GM19238 (cell line): ENCODE measurements around the gene CYB5R3.
"Not testable (repeated sequence)": the region's sequence is repeated elsewhere in the genome, so short reads cannot be mapped to it uniquely, and the experiment has no call there.

Experiments
- DNase-seq: peaks from one replicate; pipeline ENCODE4 v3.0.0; 2011; ENCODE audit warnings: low spot score; ENCODE audit not compliant: insufficient read length

Gene CYB5R3

GRCh38 chr22:42603427-42603826 lies 45.8 kb downstream of the CYB5R3 start:
- no peak for DNase-seq

GRCh38 chr22:42602470-42602869 lies 46.7 kb downstream of the CYB5R3 start:
- DNase-seq, result no peak

GRCh38 chr22:42601879-42602465 lies 47.2 kb downstream of the CYB5R3 start:
- DNase-seq, result no peak

GRCh38 chr22:42596863-42597530 lies 52.2 kb downstream of the CYB5R3 start:
- no peak for DNase-seq

- no peak for DNase-seq
Measured at GRCh38 chr22:42596336-42596735, 52.9 kb downstream of the CYB5R3 start.

GRCh38 chr22:42595434-42595833 lies 53.8 kb downstream of the CYB5R3 start:
- no peak for DNase-seq

GRCh38 chr22:42591987-42592386 lies 57.2 kb downstream of the CYB5R3 start:
- DNase-seq, result no peak

- DNase-seq, result no peak
Measured at GRCh38 chr22:42587588-42588175, 61.5 kb downstream of the CYB5R3 start.

- no peak for DNase-seq
Measured at GRCh38 chr22:42586381-42586780, 62.8 kb downstream of the CYB5R3 start.

GRCh38 chr22:42585096-42585495 lies 64.1 kb downstream of the CYB5R3 start:
- no peak for DNase-seq

- no peak for DNase-seq
Measured at GRCh38 chr22:42584364-42584940, 64.7 kb downstream of the CYB5R3 start.

GRCh38 chr22:42582987-42583386 lies 66.2 kb downstream of the CYB5R3 start:
- no peak for DNase-seq

GRCh38 chr22:42581762-42582716 lies 67.2 kb downstream of the CYB5R3 start:
- DNase-seq, result peak; percentile 75

- not testable (repeated sequence) for DNase-seq
Measured at GRCh38 chr22:42581194-42581761, 67.9 kb downstream of the CYB5R3 start.

GRCh38 chr22:42580040-42580439 lies 69.2 kb downstream of the CYB5R3 start:
- DNase-seq, result not testable (repeated sequence)

GRCh38 chr22:42577623-42578240 lies 71.5 kb downstream of the CYB5R3 start:
- no peak for DNase-seq

GRCh38 chr22:42577141-42577540 lies 72.1 kb downstream of the CYB5R3 start:
- DNase-seq, result not testable (repeated sequence)

- DNase-seq, result not testable (repeated sequence)
Measured at GRCh38 chr22:42575996-42576574, 73.1 kb downstream of the CYB5R3 start.

GRCh38 chr22:42574468-42574867 lies 74.7 kb downstream of the CYB5R3 start:
- not testable (repeated sequence) for DNase-seq

GRCh38 chr22:42574046-42574445 lies 75.1 kb downstream of the CYB5R3 start:
- not testable (repeated sequence) for DNase-seq
